Mucosa of rectum (tissue), 2 donors: Measurements from ENCODE around the gene ERN2.
A peak's percentile ranks its signal among the peaks of the same experiment; 100 is the strongest.

Source experiments
- H3K27ac ChIP-seq, 2 donors: one replicate each; pipeline ENCODE4 v1.7.0; 2013; ENCODE audit warnings: inconsistent platforms in 2 of 2, low read depth in 2 of 2, low read length in 2 of 2
- H3K27me3 ChIP-seq, 2 donors: one replicate each; pipeline ENCODE4 v1.7.0; 2013; ENCODE audit warnings: low read length in 2 of 2; ENCODE audit not compliant: control insufficient read depth in 2 of 2, insufficient read depth in 2 of 2
- H3K36me3 ChIP-seq, 2 donors: one replicate each; pipeline ENCODE4 v1.7.0; 2013; ENCODE audit warnings: low read length in 2 of 2; ENCODE audit not compliant: control insufficient read depth in 2 of 2, insufficient read depth in 2 of 2
- H3K4me1 ChIP-seq, 2 donors: one replicate each; pipeline ENCODE4 v1.7.0; 2013; ENCODE audit warnings: low read length in 2 of 2, mild to moderate bottlenecking in 1 of 2; ENCODE audit not compliant: control insufficient read depth in 2 of 2, insufficient read depth in 2 of 2
- H3K4me3 ChIP-seq, 2 donors: one replicate each; pipeline ENCODE4 v1.7.0; 2013; ENCODE audit warnings: low read length in 2 of 2
- H3K9ac ChIP-seq, 2 donors: one replicate each; pipeline ENCODE4 v1.7.0; 2013; ENCODE audit warnings: low read length in 2 of 2, low read depth in 1 of 2, mild to moderate bottlenecking in 1 of 2
- H3K9me3 ChIP-seq, 2 donors: one replicate each; pipeline ENCODE4 v1.7.0; 2013; ENCODE audit warnings: low read length in 2 of 2; ENCODE audit not compliant: control insufficient read depth in 2 of 2
- donor health status: healthy.
- donor health status: Normal muscosa, but diverticular disease.

ERN2 gene

GRCh38 chr16:23650674-23651416 lies 62.2 kb downstream of the ERN2 start:
- Histone ChIP-seq H3K9me3 (no peaks in the 10 kb centered on the region), H3K27me3 (no peaks in the 10 kb centered on the region), H3K4me3 (no peak overlapping the region), H3K4me1 (no peaks in the 10 kb centered on the region), H3K9ac (no peak overlapping the region), H3K36me3 (peaks cover 7 to 28% of the 10 kb centered on the region in 2 donors), H3K27ac (no peak overlapping the region)

DNA sequence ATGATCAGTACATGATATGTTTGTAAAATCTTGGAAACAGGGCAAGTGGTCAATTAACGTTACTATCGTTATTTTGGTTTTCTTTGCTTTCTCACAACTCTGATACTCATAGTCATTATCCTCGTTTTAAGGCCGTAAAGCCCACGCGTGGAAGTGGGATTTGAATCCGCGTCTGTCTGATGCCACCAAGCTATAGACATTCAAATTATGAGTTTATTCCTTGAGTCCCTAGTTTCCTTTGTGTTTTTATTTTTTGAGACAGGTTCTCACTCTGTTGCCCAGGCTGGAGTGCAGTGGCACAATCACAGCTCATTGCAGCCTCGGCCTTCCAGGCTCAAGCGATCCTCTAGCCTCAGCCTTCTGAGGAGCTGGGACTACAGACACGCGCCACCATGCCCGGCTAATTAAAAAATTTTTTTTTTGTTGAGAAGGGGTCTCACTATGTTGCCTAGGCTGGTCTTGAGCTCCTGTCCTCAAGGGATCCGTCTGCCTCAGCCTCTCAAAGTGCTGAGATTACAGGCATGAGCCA lies 70.7 kb downstream of the ERN2 start:
- no peaks in the 10 kb centered on the region for H3K9me3 ChIP-seq
- H3K36me3 ChIP-seq: peaks cover 0 to 20% of the 10 kb centered on the region in 2 donors
- peak overlapping the region in 1 of 2 donors; percentile 92 for H3K27ac ChIP-seq
- no peaks in the 10 kb centered on the region for H3K27me3 ChIP-seq
- peak overlapping the region; percentile 97 to 99 for H3K4me3 ChIP-seq
- peak overlapping the region in 1 of 2 donors; percentile 90 for H3K9ac ChIP-seq
- peaks cover 10 to 16% of the 10 kb centered on the region in 2 donors for H3K4me1 ChIP-seq

DNA sequence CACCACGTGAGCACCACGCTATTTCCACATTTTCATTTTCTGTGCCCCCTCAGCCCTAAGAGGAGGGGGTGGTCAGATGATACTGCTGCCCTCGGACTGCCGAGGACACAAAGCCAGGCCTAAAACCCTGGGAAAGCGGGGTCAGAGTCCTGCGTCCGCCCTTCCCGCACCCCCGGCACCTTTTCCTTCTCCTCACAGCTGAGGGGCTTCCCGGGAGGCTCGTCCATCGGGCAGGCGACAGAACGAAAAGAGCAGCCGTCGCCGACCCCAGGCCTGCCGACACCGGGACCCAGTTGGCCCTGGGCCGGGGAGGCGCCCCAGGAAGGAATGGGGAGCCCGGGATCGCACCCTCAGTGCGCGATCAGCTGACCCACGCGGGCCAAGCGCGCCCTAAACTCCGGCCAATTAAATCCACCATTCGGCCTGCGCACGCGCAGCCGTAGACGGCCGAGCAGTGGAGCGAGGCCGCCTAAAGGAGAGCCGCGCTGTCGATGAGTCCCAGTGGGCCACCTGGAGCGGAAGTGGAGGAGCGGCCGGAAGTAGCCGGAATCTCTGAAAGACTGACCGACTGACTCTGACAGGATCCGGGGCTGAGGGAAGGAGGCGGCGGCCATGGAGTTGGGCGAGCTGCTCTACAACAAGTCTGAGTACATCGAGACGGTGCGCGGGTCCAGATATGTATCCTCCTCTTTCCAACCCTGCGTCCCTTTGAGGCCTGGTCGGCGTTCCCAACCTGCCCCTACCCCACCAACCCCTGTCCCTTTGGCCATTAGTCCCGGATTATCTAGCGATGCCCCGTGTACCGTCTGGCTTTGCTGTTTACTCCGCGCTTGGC lies 71.9 kb downstream of the ERN2 start, which contains the start of the genes DCTN5 and PALB2:
DCTN5 (plus strand) TSS at position 536 of the 835 bp plus-strand sequence; CDS start at position 613, 77 bp downstream.
PALB2 (minus strand) TSS at position 380 of the 835 bp plus-strand sequence; CDS start at position 227, 153 bp downstream.
- no peaks in the 10 kb centered on the region for H3K9me3 ChIP-seq
- H3K27ac ChIP-seq: peak within 1 kb of the TSS; percentile 50 to 92
- peaks cover 10 to 16% of the 10 kb centered on the region in 2 donors for H3K4me1 ChIP-seq
- no peaks in the 10 kb centered on the region for H3K27me3 ChIP-seq
- peak within 1 kb of the TSS; percentile 97 to 99 for H3K4me3 ChIP-seq
- H3K36me3 ChIP-seq: peaks cover 0 to 17% of the 10 kb centered on the region in 2 donors
- peak within 1 kb of the TSS; percentile 90 to 96 for H3K9ac ChIP-seq

DNA sequence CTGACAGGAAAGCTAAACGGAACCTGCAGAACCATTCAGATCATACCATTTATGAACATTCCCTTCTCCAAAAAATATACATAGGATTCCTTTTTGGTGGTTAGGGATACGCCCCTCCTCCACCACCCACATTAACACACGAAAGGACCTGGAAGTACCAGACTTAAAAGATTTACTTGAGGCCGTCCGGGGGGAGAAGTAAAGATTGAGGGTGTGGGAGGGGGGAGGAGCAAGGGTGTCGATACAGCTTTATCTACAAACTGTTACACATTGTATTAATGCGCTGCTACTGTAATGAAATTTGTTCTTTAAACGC lies 72.4 kb downstream of the ERN2 start:
- Histone ChIP-seq H3K4me1 (peaks cover 10 to 16% of the 10 kb centered on the region in 2 donors), H3K27me3 (no peaks in the 10 kb centered on the region), H3K4me3 (peak overlapping the region; percentile 97 to 99), H3K9me3 (no peaks in the 10 kb centered on the region), H3K9ac (peak overlapping the region; percentile 85 to 90), H3K27ac (peak overlapping the region; percentile 50 to 92), H3K36me3 (peaks cover 5 to 17% of the 10 kb centered on the region in 2 donors)
